Measurements from ENCODE around the gene CENPP. TPM values are rescaled to one million over a fixed set of nuclear protein-coding genes. Genes with fewer than 3 reads are reported as not detected.

CENPP gene
- total RNA-seq, 1 donor from 2014 or later, result 9.3 TPM

GRCh38 chr9:92432972-92433548, 107.3 kb downstream of the CENPP start:
- intact Hi-C loops (cut with DNase I), result loop anchor here (5.0 kb wide), 1 partner anchor 86 kb away; no protein-coding TSS in a partner anchor
- no peaks in the 10 kb centered on the region for H3K4me1 ChIP-seq
- no peaks in the 10 kb centered on the region for H3K36me3 ChIP-seq
- H3K27me3 ChIP-seq, result no peaks in the 10 kb centered on the region
- no peaks in the 10 kb centered on the region for H3K9me3 ChIP-seq
- no peak for DNase-seq (ENCODE audit: extremely low spot score in 2 of 2)
- TF ChIP-seq CTCF (IDR thresholded peaks at IDR 0.05) (no peak), POLR2AphosphoS5 (IDR thresholded peaks at IDR 0.05; ENCODE audit: insufficient read depth in 1 of 2, low read depth in 1 of 2) (no peak), POLR2A (IDR thresholded peaks at IDR 0.05) (no peak)
- peak overlapping the region in 1 of 2 donors; percentile 3 for H3K4me3 ChIP-seq
- peak overlapping the region; percentile 49 for H3K27ac ChIP-seq

GRCh38 chr9:92435263-92435662, 109.5 kb downstream of the CENPP start:
- no peak overlapping the region for H3K27ac ChIP-seq
- TF ChIP-seq POLR2A (IDR thresholded peaks at IDR 0.05) (no peak), POLR2AphosphoS5 (IDR thresholded peaks at IDR 0.05; ENCODE audit: insufficient read depth in 1 of 2, low read depth in 1 of 2) (no peak)
- DNase-seq (ENCODE audit: extremely low spot score in 2 of 2), result no peak
- H3K36me3 ChIP-seq, result no peaks in the 10 kb centered on the region
- intact Hi-C loops (cut with DNase I), result no loop called here
- H3K4me1 ChIP-seq, result no peaks in the 10 kb centered on the region
- H3K27me3 ChIP-seq, result no peaks in the 10 kb centered on the region
- no peaks in the 10 kb centered on the region for H3K9me3 ChIP-seq
- no peak overlapping the region for H3K4me3 ChIP-seq

- no peaks in the 10 kb centered on the region for H3K36me3 ChIP-seq
- intact Hi-C loops (cut with DNase I), result no loop called here
- no peaks in the 10 kb centered on the region for H3K4me1 ChIP-seq
- DNase-seq (ENCODE audit: extremely low spot score in 2 of 2), result no peak
- H3K27me3 ChIP-seq, result no peaks in the 10 kb centered on the region
- TF ChIP-seq CTCF (IDR thresholded peaks at IDR 0.05) (peak in 1 of 3 experiments; percentile 22), POLR2A (IDR thresholded peaks at IDR 0.05) (no peak)
- no peak overlapping the region for H3K4me3 ChIP-seq
- H3K27ac ChIP-seq, result no peak overlapping the region
- H3K9me3 ChIP-seq, result no peaks in the 10 kb centered on the region
Measured at GRCh38 chr9:92438900-92439526, 113.3 kb downstream of the CENPP start.

- no peak for TF ChIP-seq CTCF (IDR thresholded peaks at IDR 0.05)
- no peak for TF ChIP-seq POLR2A (IDR thresholded peaks at IDR 0.05)
- no peak for TF ChIP-seq POLR2AphosphoS5 (IDR thresholded peaks at IDR 0.05; ENCODE audit: insufficient read depth in 1 of 2, low read depth in 1 of 2)
- no peak overlapping the region for H3K4me3 ChIP-seq
- H3K27ac ChIP-seq, result no peak overlapping the region
- no peaks in the 10 kb centered on the region for H3K36me3 ChIP-seq
- intact Hi-C loops (cut with DNase I), result no loop called here
- no peaks in the 10 kb centered on the region for H3K4me1 ChIP-seq
- no peaks in the 10 kb centered on the region for H3K27me3 ChIP-seq
- no peak for DNase-seq (ENCODE audit: extremely low spot score in 2 of 2)
- no peaks in the 10 kb centered on the region for H3K9me3 ChIP-seq
Measured at GRCh38 chr9:92439921-92440750, 114.4 kb downstream of the CENPP start.

- Histone ChIP-seq H3K36me3 (no peaks in the 10 kb centered on the region), H3K27me3 (no peaks in the 10 kb centered on the region), H3K4me1 (no peaks in the 10 kb centered on the region), H3K27ac (no peak overlapping the region), H3K9me3 (no peaks in the 10 kb centered on the region), H3K4me3 (no peak overlapping the region)
- TF ChIP-seq POLR2AphosphoS5 (IDR thresholded peaks at IDR 0.05; ENCODE audit: insufficient read depth in 1 of 2, low read depth in 1 of 2), result no peak
- TF ChIP-seq POLR2A (IDR thresholded peaks at IDR 0.05), result no peak
- no peak for TF ChIP-seq CTCF (IDR thresholded peaks at IDR 0.05)
- intact Hi-C loops (cut with DNase I), result no loop called here
- no peak for DNase-seq (ENCODE audit: extremely low spot score in 2 of 2)
Measured at GRCh38 chr9:92440751-92441046, 114.9 kb downstream of the CENPP start.

Measured in vagina (tissue), 2 donors.